IPS-20b (cell line): ENCODE results near the gene MAGEA8.
"Not testable (repeated sequence)": the region's sequence is repeated elsewhere in the genome, so short reads cannot be mapped to it uniquely, and the experiment has no call there.

Experiments
- H3K27ac ChIP-seq: one replicate; pipeline ENCODE4 v1.5.1; 2013; ENCODE audit warnings: low read length
- H3K27me3 ChIP-seq: 2 replicates; pipeline ENCODE4 v1.6.1; 2013; ENCODE audit warnings: mild to moderate bottlenecking, low read length, inconsistent platforms; ENCODE audit not compliant: insufficient read depth
- H3K36me3 ChIP-seq: 2 replicates; pipeline ENCODE4 v1.6.1; 2013; ENCODE audit warnings: low read depth, mild to moderate bottlenecking, inconsistent platforms, low read length, moderate library complexity; ENCODE audit not compliant: insufficient read depth
- H3K4me1 ChIP-seq: 2 replicates; pipeline ENCODE4 v1.6.1; 2013; ENCODE audit warnings: mild to moderate bottlenecking, control low read depth, inconsistent platforms, low read length, moderate library complexity; ENCODE audit not compliant: insufficient read depth
- H3K4me3 ChIP-seq: 2 replicates; pipeline ENCODE4 v1.5.1; 2013; ENCODE audit warnings: mild to moderate bottlenecking, low read length, inconsistent platforms
- H3K9ac ChIP-seq: 2 replicates; pipeline ENCODE4 v1.6.1; 2013; ENCODE audit warnings: low read depth, mild to moderate bottlenecking, inconsistent platforms, low read length, moderate library complexity
- H3K9me3 ChIP-seq: 2 replicates; pipeline ENCODE4 v1.6.1; 2013; ENCODE audit warnings: mild to moderate bottlenecking, low read depth, low read length, inconsistent platforms; ENCODE audit not compliant: insufficient read depth

MAGEA8 gene

GRCh38 chrX:149858592-149858991 is 22.4 kb upstream of the MAGEA8 start:
- no peak overlapping the region for H3K4me3 ChIP-seq
- no peak overlapping the region for H3K27ac ChIP-seq
- H3K36me3 ChIP-seq: no peaks in the 10 kb centered on the region
- H3K27me3 ChIP-seq: no peaks in the 10 kb centered on the region
- H3K4me1 ChIP-seq: peaks cover 5% of the 10 kb centered on the region; the same call in 1 of the 2 replicates
- H3K9ac ChIP-seq: no peak overlapping the region
- no peaks in the 10 kb centered on the region for H3K9me3 ChIP-seq

- Histone ChIP-seq H3K27me3 (no peaks in the 10 kb centered on the region), H3K9ac (no peak overlapping the region), H3K36me3 (no peaks in the 10 kb centered on the region), H3K4me1 (no peaks in the 10 kb centered on the region), H3K4me3 (no peak overlapping the region), H3K9me3 (no peaks in the 10 kb centered on the region), H3K27ac (no peak overlapping the region)
These were observed 20.5 kb upstream of the MAGEA8 start for GRCh38 chrX:149860445-149860844.

GRCh38 chrX:149865390-149865789 is 15.6 kb upstream of the MAGEA8 start:
- no peaks in the 10 kb centered on the region for H3K9me3 ChIP-seq
- H3K27me3 ChIP-seq: no peaks in the 10 kb centered on the region
- no peak overlapping the region for H3K27ac ChIP-seq
- H3K36me3 ChIP-seq: no peaks in the 10 kb centered on the region
- H3K4me1 ChIP-seq: no peaks in the 10 kb centered on the region; the same call in 1 of the 2 replicates
- H3K9ac ChIP-seq: no peak overlapping the region
- no peak overlapping the region for H3K4me3 ChIP-seq

GRCh38 chrX:149867488-149867887 is 13.5 kb upstream of the MAGEA8 start:
- H3K4me1 ChIP-seq: no peaks in the 10 kb centered on the region; the same call in 1 of the 2 replicates
- no peak overlapping the region for H3K27ac ChIP-seq
- no peak overlapping the region for H3K4me3 ChIP-seq
- H3K36me3 ChIP-seq: no peaks in the 10 kb centered on the region
- H3K27me3 ChIP-seq: no peaks in the 10 kb centered on the region
- H3K9me3 ChIP-seq: no peaks in the 10 kb centered on the region
- H3K9ac ChIP-seq: no peak overlapping the region

- no peak overlapping the region for H3K9ac ChIP-seq
- H3K27ac ChIP-seq: no peak overlapping the region
- no peak overlapping the region for H3K4me3 ChIP-seq
- no peaks in the 10 kb centered on the region for H3K27me3 ChIP-seq
- H3K9me3 ChIP-seq: no peaks in the 10 kb centered on the region
- H3K4me1 ChIP-seq: no peaks in the 10 kb centered on the region; the same call in 1 of the 2 replicates
- H3K36me3 ChIP-seq: no peaks in the 10 kb centered on the region
These were observed 10.1 kb upstream of the MAGEA8 start for GRCh38 chrX:149870840-149871239.

GRCh38 chrX:149871433-149871832 is 9.6 kb upstream of the MAGEA8 start:
- Histone ChIP-seq H3K4me3 (no peak overlapping the region), H3K9ac (no peak overlapping the region), H3K9me3 (no peaks in the 10 kb centered on the region), H3K36me3 (no peaks in the 10 kb centered on the region), H3K27ac (no peak overlapping the region), H3K4me1 (no peaks in the 10 kb centered on the region; the same call in 1 of the 2 replicates), H3K27me3 (no peaks in the 10 kb centered on the region)

GRCh38 chrX:149871940-149872339 is 9.0 kb upstream of the MAGEA8 start:
- no peaks in the 10 kb centered on the region for H3K9me3 ChIP-seq
- H3K27me3 ChIP-seq: no peaks in the 10 kb centered on the region
- H3K9ac ChIP-seq: no peak overlapping the region
- no peaks in the 10 kb centered on the region; the same call in 1 of the 2 replicates for H3K4me1 ChIP-seq
- no peaks in the 10 kb centered on the region for H3K36me3 ChIP-seq
- no peak overlapping the region for H3K4me3 ChIP-seq
- no peak overlapping the region for H3K27ac ChIP-seq

GRCh38 chrX:149877157-149877556 is 3.8 kb upstream of the MAGEA8 start:
- Histone ChIP-seq H3K9ac (no peak overlapping the region), H3K9me3 (no peaks in the 10 kb centered on the region), H3K27ac (no peak overlapping the region), H3K4me1 (no peaks in the 10 kb centered on the region), H3K27me3 (no peaks in the 10 kb centered on the region), H3K4me3 (no peak overlapping the region), H3K36me3 (no peaks in the 10 kb centered on the region)

- H3K9ac ChIP-seq: no peak overlapping the region
- H3K27ac ChIP-seq: no peak overlapping the region
- no peaks in the 10 kb centered on the region for H3K36me3 ChIP-seq
- no peak overlapping the region for H3K4me3 ChIP-seq
- H3K9me3 ChIP-seq: no peaks in the 10 kb centered on the region
- H3K27me3 ChIP-seq: no peaks in the 10 kb centered on the region
- no peaks in the 10 kb centered on the region for H3K4me1 ChIP-seq
These were observed 3.3 kb upstream of the MAGEA8 start for GRCh38 chrX:149877636-149878035.

GRCh38 chrX:149890828-149891227 is 9.8 kb downstream of the MAGEA8 start:
- H3K27me3 ChIP-seq, H3K4me1 ChIP-seq, H3K9me3 ChIP-seq, H3K36me3 ChIP-seq, H3K9ac ChIP-seq, H3K4me3 ChIP-seq, H3K27ac ChIP-seq: not testable (repeated sequence)

GRCh38 chrX:149898554-149898953 is 17.6 kb downstream of the MAGEA8 start:
- Histone ChIP-seq H3K27me3 (no peaks in the 10 kb centered on the region), H3K4me1 (peaks cover 5% of the 10 kb centered on the region; the same call in 1 of the 2 replicates), H3K9ac (no peak overlapping the region), H3K4me3 (no peak overlapping the region), H3K9me3 (no peaks in the 10 kb centered on the region), H3K36me3 (no peaks in the 10 kb centered on the region), H3K27ac (no peak overlapping the region)

- Histone ChIP-seq H3K27ac (no peak overlapping the region), H3K4me3 (peak overlapping the region; percentile 23; the same call in 1 of the 2 replicates), H3K36me3 (no peaks in the 10 kb centered on the region), H3K9me3 (no peaks in the 10 kb centered on the region), H3K27me3 (no peaks in the 10 kb centered on the region), H3K4me1 (no peaks in the 10 kb centered on the region; the same call in none of the 2 replicates), H3K9ac (no peak overlapping the region; the same call in 1 of the 2 replicates)
These were observed 23.1 kb downstream of the MAGEA8 start for GRCh38 chrX:149903889-149904748.
